BE2C (cell line): ENCODE measurements around the gene CLCN1.

Experiments used
- DNase-seq: peaks from one replicate; pipeline ENCODE4 v3.0.0-alpha.2; 2020
- H3K27me3 ChIP-seq: fragments of 250-450 bp; sonication (Bioruptor Pico); 2 replicates; pipeline ENCODE4 v1.5.1; 2020; ENCODE audit warnings: mild to moderate bottlenecking
- H3K36me3 ChIP-seq: fragments of 250-450 bp; sonication (Bioruptor Pico); 2 replicates; pipeline ENCODE4 v1.5.1; 2020; ENCODE audit warnings: mild to moderate bottlenecking
- H3K4me1 ChIP-seq: fragments of 250-450 bp; sonication (Bioruptor Pico); 2 replicates; pipeline ENCODE4 v1.5.1; 2020
- H3K4me3 ChIP-seq: 2 replicates; pipeline ENCODE4 v1.5.1; 2011; ENCODE audit warnings: low read depth, low read length
- H3K9me3 ChIP-seq: fragments of 250-450 bp; sonication (Bioruptor Pico); 2 replicates; pipeline ENCODE4 v1.5.1; 2020
- CTCF ChIP-seq: IDR thresholded peaks from 2 replicates; pipeline ENCODE4 v1.5.1; 2012; ENCODE audit warnings: mild to moderate bottlenecking, low read depth, low read length

CLCN1 gene

GRCh38 chr7:143346018-143346417, 30.1 kb downstream of the CLCN1 start:
- Histone ChIP-seq H3K27me3 (peaks cover 26% of the 10 kb centered on the region), H3K4me3 (no peak overlapping the region), H3K4me1 (no peaks in the 10 kb centered on the region), H3K36me3 (no peaks in the 10 kb centered on the region), H3K9me3 (no peaks in the 10 kb centered on the region)
- no peak for TF ChIP-seq CTCF
- DNase-seq: no peak

- Histone ChIP-seq H3K4me3 (no peak overlapping the region), H3K4me1 (no peaks in the 10 kb centered on the region), H3K27me3 (peaks cover 27% of the 10 kb centered on the region), H3K36me3 (no peaks in the 10 kb centered on the region), H3K9me3 (no peaks in the 10 kb centered on the region)
- DNase-seq: no peak
- no peak for TF ChIP-seq CTCF
These were observed 32.0 kb downstream of the CLCN1 start for GRCh38 chr7:143347950-143348349.

GRCh38 chr7:143351060-143351459, 35.1 kb downstream of the CLCN1 start:
- Histone ChIP-seq H3K4me3 (no peak overlapping the region), H3K9me3 (no peaks in the 10 kb centered on the region), H3K27me3 (peaks cover 22% of the 10 kb centered on the region), H3K36me3 (no peaks in the 10 kb centered on the region), H3K4me1 (no peaks in the 10 kb centered on the region)
- TF ChIP-seq CTCF: no peak
- DNase-seq: no peak

GRCh38 chr7:143351574-143351973, 35.7 kb downstream of the CLCN1 start:
- Histone ChIP-seq H3K27me3 (peaks cover 27% of the 10 kb centered on the region), H3K36me3 (no peaks in the 10 kb centered on the region), H3K4me3 (no peak overlapping the region)

GRCh38 chr7:143352531-143353002, 36.7 kb downstream of the CLCN1 start:
- no peak for DNase-seq
- no peaks in the 10 kb centered on the region for H3K36me3 ChIP-seq
- peaks cover 28% of the 10 kb centered on the region for H3K27me3 ChIP-seq
- no peaks in the 10 kb centered on the region for H3K9me3 ChIP-seq
- H3K4me1 ChIP-seq: no peaks in the 10 kb centered on the region
- no peak for TF ChIP-seq CTCF
- no peak overlapping the region for H3K4me3 ChIP-seq

More at GRCh38 chr7:143351574-143351973, 35.7 kb downstream of the CLCN1 start:
- TF ChIP-seq CTCF: no peak
- DNase-seq: no peak
- H3K4me1 ChIP-seq: no peaks in the 10 kb centered on the region
- no peaks in the 10 kb centered on the region for H3K9me3 ChIP-seq

- no peaks in the 10 kb centered on the region for H3K36me3 ChIP-seq
- H3K4me3 ChIP-seq: no peak overlapping the region
- no peak for DNase-seq
- no peaks in the 10 kb centered on the region for H3K9me3 ChIP-seq
- no peak for TF ChIP-seq CTCF
- H3K4me1 ChIP-seq: no peaks in the 10 kb centered on the region
- H3K27me3 ChIP-seq: peaks cover 35% of the 10 kb centered on the region
These were observed 38.5 kb downstream of the CLCN1 start for GRCh38 chr7:143354376-143354775.
